OCI-LY3 (cell line): ENCODE data around the gene TAF8.
A peak's percentile ranks its signal among the peaks of the same experiment; 100 is the strongest.

Experiments
- H2AFZ ChIP-seq: fragments of 200-600, 300-600 bp; shearing (Covaris generic); 2 replicates; pipeline ENCODE4 v1.6.0; 2014; ENCODE audit warnings: antibody characterized with exemption, low read depth, low read length
- H3K27ac ChIP-seq: fragments of 200-600, 300-600 bp; sonication (generic); 2 replicates; pipeline ENCODE4 v1.5.1; 2014; ENCODE audit warnings: mild to moderate bottlenecking, low read length, moderate library complexity, mixed read lengths
- H3K27me3 ChIP-seq: fragments of 200-600, 300-600 bp; sonication (generic); 2 replicates; pipeline ENCODE4 v1.6.1; 2014; ENCODE audit warnings: low read depth, low read length, mixed read lengths
- H3K36me3 ChIP-seq: fragments of 200-600, 300-600 bp; sonication (generic); replicated peaks from 2 replicates; pipeline ENCODE3; 2014; ENCODE audit warnings: low read depth, low read length, mixed read lengths
- H3K4me1 ChIP-seq: fragments of 300-600, 200-600 bp; sonication (generic); 2 replicates; pipeline ENCODE4 v1.6.1; 2014; ENCODE audit warnings: low read length, mixed read lengths
- H3K4me2 ChIP-seq: fragments of 200-600, 300-600 bp; sonication (generic); 2 replicates; pipeline ENCODE4 v1.6.1; 2014; ENCODE audit warnings: low read length, mixed read lengths
- H3K4me3 ChIP-seq: fragments of 300-600, 200-600 bp; sonication (generic); 2 replicates; pipeline ENCODE4 v1.5.1; 2014; ENCODE audit warnings: antibody characterized with exemption, mild to moderate bottlenecking, low read length, moderate library complexity
- H3K79me2 ChIP-seq: fragments of 300-600, 200-600 bp; shearing (Covaris generic); 2 replicates; pipeline ENCODE4 v1.6.1; 2014; ENCODE audit warnings: mild to moderate bottlenecking, low read length, mixed read lengths
- H3K9ac ChIP-seq: fragments of 300-600, 200-600 bp; shearing (Covaris generic); 2 replicates; pipeline ENCODE4 v1.6.0; 2014; ENCODE audit warnings: mild to moderate bottlenecking, low read length, moderate library complexity
- H3K9me3 ChIP-seq: fragments of 200-600, 300-600 bp; shearing (Covaris generic); 2 replicates; pipeline ENCODE4 v1.6.1; 2014; ENCODE audit warnings: low read length, mixed read lengths; ENCODE audit not compliant: insufficient read depth
- H4K20me1 ChIP-seq: fragments of 200-600, 300-600 bp; sonication (generic); 2 replicates; pipeline ENCODE4 v1.6.1; 2016; ENCODE audit warnings: low read length, mixed read lengths; ENCODE audit not compliant: insufficient read depth
- EZH2phosphoT487 ChIP-seq: fragments of 200-600 bp; shearing (Covaris generic); IDR thresholded peaks from 2 replicates; pipeline ENCODE4 v1.6.1; 2018; ENCODE audit warnings: antibody characterized with exemption, mixed run types, low read depth
- TF ChIP-seq, protein P1 (sequence below): fragments of 200-600, 300-600 bp; sonication (generic); IDR thresholded peaks from 2 replicates; pipeline ENCODE4 v1.5.1; 2014; ENCODE audit warnings: antibody characterized with exemption, low read length, low read depth

TAF8 gene

DNA sequence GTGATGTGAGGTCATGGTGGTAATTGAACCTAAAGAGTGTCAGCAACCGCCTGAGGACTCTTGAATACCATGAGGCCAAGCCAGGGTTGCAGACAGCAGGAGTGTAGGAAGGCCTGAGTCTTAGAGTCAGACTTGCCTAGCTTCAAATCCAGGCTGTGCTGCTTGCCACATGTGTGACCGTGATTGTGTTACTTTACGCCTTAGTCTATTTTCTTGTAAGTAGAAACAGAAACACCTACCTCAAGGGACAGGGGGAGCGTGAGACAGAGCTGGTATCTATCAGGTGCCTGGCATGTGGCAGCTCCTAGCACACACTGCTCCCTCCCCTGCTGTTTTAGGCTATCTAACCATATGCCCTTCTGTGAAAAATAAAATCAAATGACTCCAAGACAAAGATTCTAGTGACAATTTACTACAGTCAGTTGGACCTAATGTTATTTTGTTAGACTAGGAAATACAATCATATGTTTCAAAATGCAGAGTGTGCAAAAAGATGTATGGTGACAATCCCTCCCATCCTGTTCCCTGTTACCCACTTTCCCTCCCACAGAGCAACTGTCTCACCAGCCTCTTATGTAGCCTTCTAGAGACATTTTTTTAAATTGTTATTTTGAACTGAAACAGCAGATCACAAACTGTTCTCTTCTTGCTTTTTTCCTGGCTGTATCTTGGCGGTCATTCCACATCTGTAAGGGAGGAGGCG, 21.7 kb downstream of the TAF8 start:
- Histone ChIP-seq H3K4me3 (no peak overlapping the region), H3K27ac (no peak overlapping the region), H3K79me2 (no peaks in the 10 kb centered on the region), H3K4me2 (no peak overlapping the region), H3K27me3 (no peaks in the 10 kb centered on the region), H3K9ac (no peak overlapping the region), H2AFZ (no peak overlapping the region), H4K20me1 (no peaks in the 10 kb centered on the region), H3K9me3 (no peaks in the 10 kb centered on the region), H3K36me3 (peaks cover 38% of the 10 kb centered on the region), H3K4me1 (no peaks in the 10 kb centered on the region)
- no peak for TF ChIP-seq EZH2phosphoT487
- TF ChIP-seq, protein P1, sequence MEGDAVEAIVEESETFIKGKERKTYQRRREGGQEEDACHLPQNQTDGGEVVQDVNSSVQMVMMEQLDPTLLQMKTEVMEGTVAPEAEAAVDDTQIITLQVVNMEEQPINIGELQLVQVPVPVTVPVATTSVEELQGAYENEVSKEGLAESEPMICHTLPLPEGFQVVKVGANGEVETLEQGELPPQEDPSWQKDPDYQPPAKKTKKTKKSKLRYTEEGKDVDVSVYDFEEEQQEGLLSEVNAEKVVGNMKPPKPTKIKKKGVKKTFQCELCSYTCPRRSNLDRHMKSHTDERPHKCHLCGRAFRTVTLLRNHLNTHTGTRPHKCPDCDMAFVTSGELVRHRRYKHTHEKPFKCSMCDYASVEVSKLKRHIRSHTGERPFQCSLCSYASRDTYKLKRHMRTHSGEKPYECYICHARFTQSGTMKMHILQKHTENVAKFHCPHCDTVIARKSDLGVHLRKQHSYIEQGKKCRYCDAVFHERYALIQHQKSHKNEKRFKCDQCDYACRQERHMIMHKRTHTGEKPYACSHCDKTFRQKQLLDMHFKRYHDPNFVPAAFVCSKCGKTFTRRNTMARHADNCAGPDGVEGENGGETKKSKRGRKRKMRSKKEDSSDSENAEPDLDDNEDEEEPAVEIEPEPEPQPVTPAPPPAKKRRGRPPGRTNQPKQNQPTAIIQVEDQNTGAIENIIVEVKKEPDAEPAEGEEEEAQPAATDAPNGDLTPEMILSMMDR: no peak

DNA sequence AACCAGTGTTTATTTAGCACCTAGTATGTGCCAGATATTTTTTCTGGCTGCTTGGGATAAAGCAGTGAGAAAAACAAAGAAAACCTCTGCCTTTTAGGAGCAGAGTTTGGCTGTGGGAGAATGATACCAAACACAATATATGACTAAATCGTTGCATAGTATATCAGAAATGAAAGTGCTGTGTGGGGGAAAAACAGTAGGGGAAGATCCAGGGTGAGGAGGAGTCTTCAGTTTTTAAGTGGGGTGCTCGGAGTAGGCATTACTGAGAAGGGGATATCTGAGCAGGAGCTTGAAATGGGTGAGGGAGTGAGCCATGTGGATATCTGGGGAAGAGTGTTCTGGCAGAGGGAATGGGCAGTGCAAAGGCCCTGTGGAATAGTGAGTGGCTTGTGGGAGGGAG, 23.0 kb downstream of the TAF8 start:
- TF ChIP-seq, protein P1: no peak
- TF ChIP-seq EZH2phosphoT487: no peak
- Histone ChIP-seq H3K36me3 (peaks cover 41% of the 10 kb centered on the region), H3K27ac (no peak overlapping the region), H3K9ac (no peak overlapping the region), H3K9me3 (no peaks in the 10 kb centered on the region), H3K4me1 (no peaks in the 10 kb centered on the region), H2AFZ (no peak overlapping the region), H3K4me3 (no peak overlapping the region), H3K27me3 (no peaks in the 10 kb centered on the region), H3K79me2 (no peaks in the 10 kb centered on the region), H4K20me1 (no peaks in the 10 kb centered on the region), H3K4me2 (no peak overlapping the region)

- TF ChIP-seq EZH2phosphoT487: no peak
- TF ChIP-seq, protein P1: peak; percentile 91
- Histone ChIP-seq H3K9ac (no peak overlapping the region), H3K27me3 (no peaks in the 10 kb centered on the region), H3K4me1 (no peaks in the 10 kb centered on the region), H2AFZ (no peak overlapping the region), H3K36me3 (peaks cover 42% of the 10 kb centered on the region), H3K4me3 (no peak overlapping the region), H3K79me2 (no peaks in the 10 kb centered on the region), H3K4me2 (no peak overlapping the region), H3K9me3 (no peaks in the 10 kb centered on the region), H4K20me1 (no peaks in the 10 kb centered on the region), H3K27ac (no peak overlapping the region)
These were observed 25.0 kb downstream of the TAF8 start for GRCh38 chr6:42075159-42075838.

GRCh38 chr6:42078386-42078785, 28.1 kb downstream of the TAF8 start:
- H3K4me3 ChIP-seq: no peak overlapping the region
- no peak overlapping the region for H2AFZ ChIP-seq
- 0 out of 2 replicates have a peak, but pooled peaks cover 3% of the 10 kb centered on the region for H3K4me1 ChIP-seq
- H3K9me3 ChIP-seq: no peaks in the 10 kb centered on the region
- H3K79me2 ChIP-seq: no peaks in the 10 kb centered on the region
- H4K20me1 ChIP-seq: no peaks in the 10 kb centered on the region
- no peak overlapping the region for H3K9ac ChIP-seq
- H3K36me3 ChIP-seq: peaks cover 27% of the 10 kb centered on the region
- H3K27me3 ChIP-seq: no peaks in the 10 kb centered on the region
- no peak overlapping the region for H3K27ac ChIP-seq
- TF ChIP-seq, protein P1: no peak
- TF ChIP-seq EZH2phosphoT487: no peak
- no peak overlapping the region for H3K4me2 ChIP-seq
